ENCODE data around the gene LEPROT.
"Not testable (repeated sequence)": the region's sequence is repeated elsewhere in the genome, so short reads cannot be mapped to it uniquely, and the experiment has no call there.

LEPROT gene

GRCh38 chr1:65420590-65421350, at the start of gene LEPROT, which contains the start of gene LEPR:
TSS of gene LEPROT (plus strand) at chr1:65420668. CDS start at chr1:65420725, 57 bp downstream.
TSS of gene LEPR (plus strand) at chr1:65420668. CDS start at chr1:65565566, 144,898 bp downstream.
- no peak for DNase-seq
- intact Hi-C loops (cut with DNase I; ENCODE audit: low total_unique reads) = loop anchor here (10.0 kb wide), 1 partner anchor 156 kb away; no protein-coding TSS in a partner anchor
- Histone ChIP-seq H3K4me3 (peak within 1 kb of the TSS; percentile 75 to 79), H3K36me3 (peaks cover 3 to 7% (median 5%) of the 10 kb centered on the region in 3 donors), H3K27ac (peak within 1 kb of the TSS; percentile 95 to 96), H3K27me3 (no peaks in the 10 kb centered on the region), H3K4me1 (peaks cover 0 to 39% (median 27%) of the 10 kb centered on the region in 4 donors), H3K9me3 (no peaks in the 10 kb centered on the region)
- TF ChIP-seq CTCF (IDR thresholded peaks at IDR 0.05) = no peak

GRCh38 chr1:65371544-65371943, 48.9 kb upstream of the LEPROT start:
- intact Hi-C loops (cut with DNase I; ENCODE audit: low total_unique reads) = no loop called here
- Histone ChIP-seq H3K36me3 (no peaks in the 10 kb centered on the region), H3K4me3 (no peak overlapping the region), H3K9me3 (no peaks in the 10 kb centered on the region), H3K27me3 (no peaks in the 10 kb centered on the region), H3K4me1 (no peaks in the 10 kb centered on the region), H3K27ac (no peak overlapping the region)
- TF ChIP-seq CTCF (IDR thresholded peaks at IDR 0.05) = no peak
- DNase-seq = no peak

- no peak for TF ChIP-seq CTCF (IDR thresholded peaks at IDR 0.05)
- Histone ChIP-seq H3K36me3 (no peaks in the 10 kb centered on the region), H3K27me3 (no peaks in the 10 kb centered on the region), H3K27ac (no peak overlapping the region), H3K9me3 (no peaks in the 10 kb centered on the region), H3K4me3 (no peak overlapping the region), H3K4me1 (no peaks in the 10 kb centered on the region)
- intact Hi-C loops (cut with DNase I; ENCODE audit: low total_unique reads) = no loop called here
- no peak for DNase-seq
Measured at GRCh38 chr1:65372557-65372956, 47.9 kb upstream of the LEPROT start.

- H3K27ac ChIP-seq = no peak overlapping the region
- H3K9me3 ChIP-seq = no peaks in the 10 kb centered on the region
- TF ChIP-seq CTCF (IDR thresholded peaks at IDR 0.05) = no peak
Measured at GRCh38 chr1:65377496-65378246, 42.8 kb upstream of the LEPROT start.

GRCh38 chr1:65378247-65378946, 42.1 kb upstream of the LEPROT start:
- Histone ChIP-seq H3K27ac (no peak overlapping the region), H3K9me3 (no peaks in the 10 kb centered on the region), H3K27me3 (no peaks in the 10 kb centered on the region), H3K4me1 (no peaks in the 10 kb centered on the region), H3K4me3 (no peak overlapping the region), H3K36me3 (no peaks in the 10 kb centered on the region)
- intact Hi-C loops (cut with DNase I; ENCODE audit: low total_unique reads) = no loop called here
- no peak for DNase-seq
- TF ChIP-seq CTCF (IDR thresholded peaks at IDR 0.05) = no peak

More at GRCh38 chr1:65377496-65378246, 42.8 kb upstream of the LEPROT start:
- no peak overlapping the region for H3K4me3 ChIP-seq
- intact Hi-C loops (cut with DNase I; ENCODE audit: low total_unique reads) = no loop called here
- H3K27me3 ChIP-seq = no peaks in the 10 kb centered on the region
- no peak for DNase-seq
- no peaks in the 10 kb centered on the region for H3K4me1 ChIP-seq
- no peaks in the 10 kb centered on the region for H3K36me3 ChIP-seq

GRCh38 chr1:65384426-65384825, 36.0 kb upstream of the LEPROT start:
- H3K27me3 ChIP-seq; H3K4me1 ChIP-seq; intact Hi-C loops (cut with DNase I; ENCODE audit: low total_unique reads); DNase-seq; H3K4me3 ChIP-seq; H3K27ac ChIP-seq; H3K9me3 ChIP-seq: not testable (repeated sequence)
- H3K36me3 ChIP-seq = peaks cover 3 to 19% (median 3%) of the 10 kb centered on the region in 3 donors

Measured in tibial artery (tissue), 4 donors.